CD4-positive, alpha-beta T cell treated with Interleukin-6 at 100 ng/mL for 8 hours (primary cell): ENCODE measurements around the gene RHEBL1.
"Not testable (repeated sequence)": the region's sequence is repeated elsewhere in the genome, so short reads cannot be mapped to it uniquely, and the experiment has no call there.

Experiments used
- DNase-seq: peaks from one replicate; pipeline ENCODE4 v3.0.0-alpha.2; 2020; ENCODE audit warnings: mixed read lengths, low spot score

RHEBL1 gene

DNA sequence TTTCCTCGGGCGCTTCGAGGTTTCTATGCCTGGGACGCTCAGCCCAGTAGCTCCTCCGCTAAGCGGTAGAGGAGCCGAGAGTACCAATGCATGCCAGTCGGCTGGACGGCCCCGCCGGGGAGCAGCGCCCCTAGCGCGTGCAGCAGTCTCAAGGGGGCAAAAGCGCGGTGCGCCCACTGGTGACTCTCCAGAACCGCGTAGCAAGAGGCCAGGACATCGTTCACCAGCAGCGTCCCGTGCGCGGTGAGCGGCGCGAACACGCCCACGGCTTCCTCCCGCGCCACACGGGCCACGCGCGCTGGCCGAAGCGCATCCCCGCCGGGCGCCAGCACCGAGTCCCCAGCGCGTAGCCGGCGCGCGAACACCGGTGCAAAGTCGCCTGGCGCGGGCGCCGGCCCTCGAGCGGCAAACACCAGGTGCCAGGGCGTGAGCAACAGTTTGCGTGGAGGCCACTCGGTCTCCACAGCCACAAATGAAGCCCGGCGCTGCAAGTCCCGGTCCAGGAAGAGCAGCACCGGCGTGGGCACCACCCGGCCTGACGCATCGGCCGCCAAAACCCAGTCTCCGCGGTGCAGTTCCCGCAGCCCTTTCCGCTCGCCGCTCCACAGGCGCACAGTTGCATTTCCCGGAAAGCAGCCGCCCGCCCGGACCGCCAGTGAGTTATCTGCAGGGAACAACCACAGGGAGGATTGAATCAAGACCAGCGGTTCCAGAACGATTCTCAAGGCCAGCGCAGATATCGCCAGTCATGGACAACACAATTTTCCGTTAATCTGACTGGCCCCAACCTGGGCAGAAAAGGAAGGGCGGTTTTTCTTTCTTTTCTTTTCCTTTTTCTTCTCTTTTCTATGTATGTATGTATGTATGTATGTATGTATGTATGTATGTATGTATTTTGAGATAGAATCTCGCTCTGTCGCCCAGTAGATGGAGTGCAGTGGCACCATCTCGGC is 20.3 kb upstream of the RHEBL1 start:
- peak; percentile 11 for DNase-seq

- DNase-seq, result no peak
Observed at GRCh38 chr12:49088932-49089330, 19.2 kb upstream of the RHEBL1 start.

DNA sequence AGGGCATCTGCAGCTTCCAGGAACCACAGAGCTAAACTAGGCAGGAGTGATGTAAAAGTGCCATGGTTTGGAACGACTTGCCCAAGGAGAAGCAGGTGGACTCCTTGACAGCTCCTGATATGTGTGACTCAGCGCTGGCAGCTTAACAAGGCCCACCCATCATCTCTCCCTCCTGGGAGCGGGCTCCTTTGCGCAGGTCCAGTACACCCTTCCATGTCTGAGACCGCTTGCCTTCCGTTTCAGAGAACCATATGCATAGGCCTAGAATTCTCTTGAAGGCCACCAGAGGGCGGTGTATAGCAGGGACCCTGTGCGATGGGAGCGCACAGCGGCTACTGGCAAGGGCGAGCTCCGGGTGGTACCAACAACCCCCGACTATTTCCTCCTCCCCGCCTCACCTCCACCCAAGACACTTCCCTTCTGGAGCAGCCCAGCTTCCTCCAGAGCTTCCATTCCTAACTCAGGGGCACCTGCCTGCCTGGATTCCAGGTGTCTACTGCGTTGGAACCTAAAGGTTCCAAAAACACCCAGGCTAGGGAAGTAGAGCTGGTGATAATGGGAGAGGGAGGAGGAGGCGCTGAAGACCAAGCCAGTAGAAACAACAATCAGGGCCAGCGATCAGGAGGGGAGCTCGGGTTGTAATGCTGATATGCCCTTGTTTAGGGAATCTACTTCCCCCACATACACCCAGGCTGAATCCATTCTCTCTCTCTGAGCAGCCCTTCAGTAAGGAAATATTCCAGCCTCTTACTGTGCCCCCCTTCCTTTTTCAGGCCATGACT is 18.6 kb upstream of the RHEBL1 start:
- peak; percentile 80 for DNase-seq

DNA sequence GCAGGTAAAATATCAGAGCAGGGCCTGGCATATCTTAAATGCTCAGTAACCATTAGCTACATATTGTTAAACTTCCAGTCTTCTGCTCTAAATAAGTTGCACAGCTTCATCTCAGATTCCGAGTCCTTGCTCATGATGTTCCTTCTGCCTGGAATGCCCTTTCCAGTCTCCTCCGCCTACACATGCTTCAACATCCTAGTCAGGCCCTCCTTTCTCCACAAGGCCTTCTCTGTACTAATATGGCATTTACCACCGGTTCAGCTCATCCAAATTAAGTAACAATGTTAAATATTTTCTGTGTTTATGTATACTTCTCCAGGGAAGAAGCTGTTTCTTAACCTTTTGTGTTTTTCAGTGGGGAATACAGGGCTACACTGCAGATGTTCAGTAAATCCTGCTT is 16.3 kb upstream of the RHEBL1 start:
- no peak for DNase-seq

DNA sequence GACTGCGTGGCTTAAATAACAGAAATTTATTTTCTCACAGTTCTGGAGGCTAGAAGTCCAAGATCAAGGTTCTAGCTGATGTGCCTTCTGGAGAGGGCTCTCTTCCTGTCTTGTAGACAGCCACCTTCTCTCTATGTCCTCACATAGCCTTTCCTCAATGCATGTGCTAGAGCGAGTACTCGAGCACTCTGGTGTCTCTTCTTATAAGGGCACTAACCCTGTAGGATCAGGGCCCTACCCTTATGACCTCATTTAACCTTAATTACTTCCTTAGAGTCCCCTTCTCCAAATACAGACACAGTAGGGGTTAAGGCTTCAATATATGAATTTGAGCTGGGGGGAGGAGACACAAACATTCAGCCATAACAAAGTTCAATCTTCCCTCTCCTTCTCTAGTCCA is 14.7 kb upstream of the RHEBL1 start:
- no peak for DNase-seq

GRCh38 chr12:49079793-49080192 is 10.0 kb upstream of the RHEBL1 start:
- DNase-seq, result no peak

GRCh38 chr12:49070971-49071370 is 1.2 kb upstream of the RHEBL1 start:
- DNase-seq, result no peak

GRCh38 chr12:49068879-49069506 is 786 bp downstream of the RHEBL1 start:
- no peak for DNase-seq

DNA sequence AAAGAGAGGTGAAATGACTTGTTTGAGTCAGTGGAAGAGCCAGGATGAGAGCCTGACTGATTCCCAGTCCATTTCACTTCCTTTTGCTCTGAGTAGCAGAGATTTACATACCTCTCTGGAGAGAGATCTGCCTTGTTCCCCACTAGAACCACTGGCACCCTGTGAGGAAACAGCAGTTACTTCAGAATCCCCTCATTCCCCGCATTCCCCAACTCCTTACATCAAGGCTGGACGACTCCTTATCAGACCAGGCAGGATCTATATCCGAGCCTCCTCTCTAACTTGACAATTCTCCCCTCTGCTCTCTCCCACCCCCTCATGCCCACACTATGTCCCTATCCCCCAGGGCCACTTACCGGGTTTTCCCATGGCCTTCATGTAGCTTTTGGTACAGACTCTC is 3.7 kb downstream of the RHEBL1 start:
- no peak for DNase-seq

- DNase-seq, result no peak
Observed at GRCh38 chr12:49064767-49065152, 5.0 kb downstream of the RHEBL1 start.

- not testable (repeated sequence) for DNase-seq
Observed at GRCh38 chr12:49061916-49062315, 7.9 kb downstream of the RHEBL1 start.

DNA sequence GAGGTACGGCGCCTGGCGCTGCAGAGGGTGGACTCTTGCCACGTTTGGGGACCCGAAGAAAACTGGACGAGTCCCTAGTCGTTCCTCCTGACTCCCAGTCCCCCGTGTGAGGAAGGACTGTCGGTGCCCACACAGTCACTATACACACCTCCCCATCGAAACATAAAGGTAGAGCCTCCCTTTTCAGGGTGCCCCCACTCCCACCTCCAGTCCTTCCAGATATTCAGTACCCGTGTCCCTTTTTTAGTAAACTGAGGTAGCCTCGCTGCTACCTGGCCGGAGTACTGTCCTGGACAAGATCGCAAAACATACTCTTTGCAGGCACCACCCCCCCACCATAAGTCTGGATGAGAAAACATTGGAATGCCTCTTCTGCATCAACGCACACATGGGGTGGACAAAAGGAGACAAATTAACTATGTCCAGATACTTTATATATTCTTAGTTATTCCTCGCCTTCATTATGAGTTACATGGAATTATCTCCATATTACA is 8.6 kb downstream of the RHEBL1 start:
- no peak for DNase-seq

DNA sequence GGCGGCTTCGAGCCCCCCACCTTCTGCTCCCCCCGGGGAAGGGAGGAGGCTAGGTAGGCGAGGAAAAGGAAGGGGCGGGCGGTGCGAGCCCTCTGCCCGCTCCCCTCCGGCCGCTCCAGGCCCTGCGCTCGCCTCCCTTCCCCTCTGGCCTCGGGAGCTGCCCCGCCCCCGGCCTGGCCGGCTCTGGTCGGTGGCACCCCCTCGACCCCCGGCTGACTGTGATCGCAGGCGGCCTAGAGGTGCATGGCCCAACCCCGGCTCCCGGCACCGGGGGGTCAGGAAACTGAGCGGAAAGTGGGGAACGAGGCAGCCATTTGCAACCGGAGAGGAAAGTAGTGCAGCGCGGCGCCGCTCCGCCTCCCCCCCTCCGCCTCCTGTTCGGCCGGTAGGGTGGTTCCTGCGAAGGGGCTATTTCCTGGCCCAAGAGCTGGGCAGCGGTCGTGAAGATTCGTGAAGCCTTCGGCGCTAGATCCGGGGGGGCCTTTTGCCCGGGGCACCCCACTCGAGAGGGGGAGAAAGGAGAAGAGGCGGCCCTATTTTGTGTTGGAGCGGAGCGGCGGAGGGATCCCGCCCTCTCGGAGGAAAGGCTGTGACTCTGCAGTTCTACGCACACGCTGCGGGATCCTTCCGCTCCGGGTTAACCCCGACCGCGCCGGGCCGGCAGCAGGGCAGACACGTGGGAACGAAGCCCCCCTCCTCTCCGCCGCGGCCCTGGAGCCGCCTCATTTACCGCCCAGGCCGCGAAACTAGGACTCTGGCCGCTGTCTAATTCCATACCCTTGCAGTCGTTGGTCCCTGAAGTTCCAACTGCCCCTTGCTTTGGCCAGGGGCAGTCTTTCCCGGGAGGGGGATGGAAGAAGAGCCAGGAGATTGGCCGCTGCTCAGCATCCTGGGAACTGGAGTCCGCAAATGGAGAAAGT is 9.3 kb downstream of the RHEBL1 start, which contains the start of gene KMT2D:
Gene KMT2D (minus strand): TSS at position 558 of the 920 bp plus-strand sequence. CDS start 5,470 bp downstream, outside the sequence.
- peak; percentile 86 for DNase-seq

DNA sequence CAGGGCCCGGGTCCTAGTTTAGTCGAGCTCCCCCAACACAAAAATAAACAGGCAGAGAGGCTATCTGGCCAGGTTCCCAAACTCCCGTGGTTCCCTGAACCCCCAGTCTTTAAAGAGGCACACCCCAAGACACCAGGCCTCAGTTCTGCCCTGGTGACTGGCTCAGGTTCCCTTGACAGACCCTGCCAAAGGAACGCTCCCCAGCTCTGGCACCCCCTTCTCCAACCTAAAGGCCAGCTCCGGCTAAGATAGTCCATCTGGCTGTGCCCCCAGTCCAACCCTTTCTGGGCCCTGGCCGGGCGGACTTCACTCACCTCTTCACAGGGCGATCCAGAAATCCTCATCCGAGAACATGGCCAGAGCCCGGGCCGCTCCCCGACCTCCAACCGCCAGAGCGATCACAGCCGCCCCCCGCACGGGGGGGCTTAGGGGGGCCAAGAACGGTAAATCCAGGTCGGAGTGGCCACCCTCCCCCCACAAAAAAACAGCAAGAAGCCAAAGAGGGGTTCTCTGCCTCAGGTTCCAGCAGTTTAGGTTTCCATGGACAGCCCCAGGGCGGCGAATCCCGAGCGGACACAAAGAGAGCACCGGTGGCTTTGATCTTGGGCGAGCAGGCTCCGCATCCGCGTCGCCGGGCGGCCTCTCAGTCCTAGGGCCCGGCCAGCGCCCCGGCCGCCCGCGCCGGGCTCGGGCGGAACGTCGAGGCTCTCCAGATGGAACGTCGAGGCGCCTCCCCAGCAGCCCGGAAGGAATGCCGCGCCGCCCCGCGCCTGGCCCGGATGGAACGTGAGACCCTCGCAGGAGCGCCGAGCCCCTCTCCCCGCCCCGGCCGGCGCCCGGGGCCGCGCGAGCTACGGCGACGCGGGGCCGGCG is 10.2 kb downstream of the RHEBL1 start:
- DNase-seq, result no peak

- no peak for DNase-seq
Observed at GRCh38 chr12:49059045-49059298, 10.8 kb downstream of the RHEBL1 start.

GRCh38 chr12:49058366-49059044 is 11.3 kb downstream of the RHEBL1 start:
- DNase-seq, result no peak

DNA sequence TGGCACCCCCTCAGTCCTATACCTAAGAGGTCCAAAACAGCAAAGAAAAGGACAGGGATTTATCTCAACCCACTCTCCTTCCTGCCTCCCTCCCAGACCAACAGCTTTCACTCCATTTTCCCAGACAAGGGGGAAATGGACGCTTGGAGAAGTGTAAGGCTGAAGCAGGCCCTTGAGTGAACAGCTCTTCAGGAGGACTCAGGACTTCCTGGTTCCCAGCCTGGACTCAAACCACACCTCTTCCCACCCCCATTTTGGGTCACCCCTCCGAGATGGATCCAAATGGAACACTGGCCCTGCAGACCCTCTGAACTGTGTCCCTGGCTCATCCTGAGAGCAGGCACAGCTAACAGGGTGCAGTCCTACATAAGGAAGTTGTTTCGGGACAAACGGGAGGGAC is 11.9 kb downstream of the RHEBL1 start:
- no peak for DNase-seq

- peak; percentile 67 for DNase-seq
Observed at GRCh38 chr12:49055978-49056754, 13.6 kb downstream of the RHEBL1 start.

GRCh38 chr12:49055092-49055491 is 14.7 kb downstream of the RHEBL1 start:
- no peak for DNase-seq
